Glomerular visceral epithelial cell (primary cell): ENCODE results near the gene ADAMTS12.

Experiments
- DNase-seq: peaks from one replicate; pipeline ENCODE4 v3.0.0-alpha.2; 2016; ENCODE audit errors: extremely low spot score

Gene ADAMTS12

DNA sequence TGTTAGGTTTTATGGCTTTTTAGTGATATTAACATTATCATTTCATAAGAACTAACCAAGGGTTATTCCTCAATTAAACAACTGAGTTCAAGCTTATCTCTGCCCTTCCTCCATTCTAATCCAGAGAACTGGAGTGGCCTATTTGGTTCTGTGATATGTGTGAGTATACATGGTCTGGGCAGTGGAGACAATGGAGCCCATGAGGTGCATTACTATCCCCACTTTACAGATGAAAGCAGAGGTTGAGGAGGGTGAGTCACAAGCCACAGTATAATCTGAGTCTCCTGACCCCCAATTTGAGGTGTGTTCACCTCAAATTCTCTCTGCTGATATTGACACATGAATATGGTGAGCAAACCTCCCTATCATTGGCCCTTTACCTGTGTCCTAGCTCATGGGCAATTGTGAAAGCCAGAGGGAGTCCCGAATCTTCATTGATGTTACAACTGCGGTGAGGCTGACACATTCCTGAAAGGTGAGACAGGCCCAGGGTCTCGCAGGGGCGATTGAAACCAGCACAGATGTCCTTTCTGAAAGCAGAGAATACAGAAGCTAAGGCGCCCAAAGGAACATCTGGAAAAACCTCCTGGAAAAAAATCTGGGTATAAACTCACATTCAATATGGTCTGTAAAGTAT, 233.9 kb downstream of the ADAMTS12 start:
- no peak for DNase-seq

GRCh38 chr5:33657176-33657575, 234.6 kb downstream of the ADAMTS12 start:
- no peak for DNase-seq

DNA sequence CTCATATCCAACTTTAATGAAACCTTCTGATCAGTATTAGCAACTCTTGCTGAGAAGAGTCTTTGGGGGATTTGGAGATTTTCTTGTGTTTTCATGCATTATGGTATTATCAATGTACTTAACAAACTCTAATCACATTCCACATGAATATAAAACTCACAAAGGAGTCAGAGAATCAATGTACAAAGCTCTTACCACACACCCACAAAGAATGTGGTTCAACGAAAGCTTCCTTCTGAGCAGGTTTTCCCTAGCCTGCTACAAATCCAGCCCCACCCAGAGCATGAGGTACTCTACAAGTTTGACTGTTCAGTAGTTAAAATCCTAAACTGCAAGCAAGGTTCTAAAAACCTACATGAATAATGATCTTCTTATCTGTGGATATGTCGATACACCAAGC, 240.9 kb downstream of the ADAMTS12 start:
- DNase-seq, result no peak

- DNase-seq, result peak; percentile 44
These were observed 242.0 kb downstream of the ADAMTS12 start for GRCh38 chr5:33649549-33650482.

- DNase-seq, result no peak
These were observed 249.9 kb downstream of the ADAMTS12 start for GRCh38 chr5:33641744-33642505.

GRCh38 chr5:33639474-33639873, 252.3 kb downstream of the ADAMTS12 start:
- DNase-seq, result no peak

GRCh38 chr5:33637011-33637410, 254.8 kb downstream of the ADAMTS12 start:
- no peak for DNase-seq

GRCh38 chr5:33635582-33635981, 256.2 kb downstream of the ADAMTS12 start:
- no peak for DNase-seq

GRCh38 chr5:33633699-33634098, 258.1 kb downstream of the ADAMTS12 start:
- DNase-seq, result no peak

- peak; percentile 81 for DNase-seq
These were observed 260.0 kb downstream of the ADAMTS12 start for GRCh38 chr5:33631786-33632185.

GRCh38 chr5:33631139-33631538, 260.7 kb downstream of the ADAMTS12 start:
- peak; percentile 10 for DNase-seq

DNA sequence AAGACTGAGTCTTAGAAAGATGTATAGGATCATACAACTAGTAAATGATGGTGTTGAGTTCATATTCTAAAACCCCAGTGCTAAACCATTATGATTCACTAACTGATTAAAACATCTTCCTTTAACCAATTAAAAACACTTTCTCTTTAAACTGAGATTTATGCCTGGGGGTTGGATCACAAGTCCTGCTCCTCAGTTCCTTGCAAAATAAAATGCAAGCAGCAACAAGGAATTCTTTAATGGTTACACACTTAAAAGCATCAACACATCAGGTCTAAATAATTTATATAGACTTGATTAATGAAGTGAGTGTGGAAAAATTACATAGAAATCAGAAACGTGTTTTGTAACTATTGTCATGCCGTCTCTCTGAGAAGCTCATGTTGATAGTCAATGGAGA, 261.8 kb downstream of the ADAMTS12 start:
- no peak for DNase-seq

- DNase-seq, result no peak
These were observed 263.0 kb downstream of the ADAMTS12 start for GRCh38 chr5:33628796-33629195.

DNA sequence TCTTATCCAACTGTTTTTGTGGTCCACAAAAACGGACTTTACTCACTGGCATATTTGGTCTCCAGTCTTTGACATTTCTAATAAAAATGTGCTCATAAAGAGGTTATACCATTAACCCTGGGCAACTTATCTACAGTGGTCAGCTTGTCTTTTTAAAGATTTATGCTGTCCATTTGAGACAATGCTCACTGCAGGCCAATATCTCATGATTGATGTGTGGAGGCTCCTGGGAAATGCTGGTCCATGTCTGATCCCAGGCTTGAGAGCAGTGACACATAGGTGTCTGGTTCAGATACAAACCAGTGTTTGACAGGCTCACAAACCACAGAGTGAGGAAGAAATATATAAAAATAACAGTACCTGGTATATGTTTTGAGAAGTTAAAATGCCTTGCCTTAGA, 270.3 kb downstream of the ADAMTS12 start:
- DNase-seq, result no peak

- no peak for DNase-seq
These were observed 277.8 kb downstream of the ADAMTS12 start for GRCh38 chr5:33614039-33614438.

DNA sequence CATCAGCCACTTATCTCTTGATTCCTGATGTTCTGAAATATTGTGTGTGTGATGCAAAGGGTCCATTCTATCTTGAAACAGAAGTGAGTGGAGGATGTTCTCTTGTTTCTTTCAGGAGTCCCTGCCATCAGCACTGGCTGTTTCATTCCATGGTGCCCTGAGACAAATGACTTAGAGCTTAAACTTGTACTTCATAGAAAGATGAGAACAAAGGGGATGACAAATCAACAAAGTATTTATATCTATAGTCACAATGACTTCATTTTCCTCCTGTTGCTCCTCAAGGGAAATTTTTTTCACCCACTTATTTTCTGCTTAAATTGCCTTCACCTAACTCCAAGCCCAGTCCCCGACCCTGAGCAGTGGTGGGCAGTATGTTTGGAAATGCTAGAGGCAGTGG, 279.4 kb downstream of the ADAMTS12 start:
- DNase-seq, result peak; percentile 48

DNA sequence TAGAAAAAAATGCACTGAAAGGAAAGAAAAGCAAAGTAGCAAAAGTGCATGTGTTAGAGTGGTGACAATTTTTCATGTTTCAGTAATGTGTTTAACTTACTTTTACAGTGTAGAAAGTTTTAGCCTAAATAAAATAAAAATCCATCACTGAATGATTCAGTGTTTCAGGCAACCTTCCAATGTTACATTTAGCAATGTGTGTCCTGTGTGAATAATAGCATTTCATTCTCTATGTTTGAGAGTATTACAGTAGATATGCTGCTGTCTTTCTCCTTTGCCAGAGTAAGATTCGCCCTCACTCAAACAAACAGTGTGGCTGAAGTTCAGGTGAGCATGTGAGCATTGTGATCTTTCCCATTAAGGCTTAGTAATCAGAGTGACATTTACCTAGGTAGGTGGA, 279.9 kb downstream of the ADAMTS12 start:
- DNase-seq, result no peak

DNA sequence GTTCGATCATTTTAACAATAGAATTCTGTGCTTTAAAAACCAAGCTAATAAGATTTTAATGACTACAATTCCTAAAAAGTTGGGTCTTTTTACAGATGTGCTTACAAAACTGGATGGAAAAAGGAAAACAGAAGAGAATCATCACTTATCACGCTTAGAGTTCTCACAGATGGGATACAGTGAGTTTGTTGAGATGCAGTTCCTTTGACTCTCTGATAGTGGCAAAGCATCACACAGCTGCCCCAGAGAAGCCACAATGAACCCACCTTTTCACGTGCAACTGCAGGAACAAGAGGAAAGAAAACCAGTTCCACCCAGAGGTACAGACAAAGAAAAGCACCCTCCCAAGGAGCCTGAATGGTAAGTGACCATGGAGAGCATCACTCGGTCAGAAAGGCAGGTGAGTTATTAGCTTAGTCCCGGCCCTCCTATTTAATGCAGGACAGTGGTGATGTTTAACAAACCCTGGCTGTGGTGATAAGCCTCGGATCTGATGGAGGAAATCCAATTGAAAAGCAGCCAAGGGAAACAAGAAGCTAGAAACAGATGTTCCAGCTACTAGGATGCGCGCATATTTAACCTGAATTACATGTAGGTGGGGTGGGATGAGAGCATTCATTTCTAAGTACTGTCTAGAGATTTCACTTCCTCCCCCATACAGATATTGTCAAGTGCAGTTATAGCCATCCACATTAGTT, 283.3 kb downstream of the ADAMTS12 start:
- DNase-seq, result peak; percentile 25

GRCh38 chr5:33604503-33604902, 287.3 kb downstream of the ADAMTS12 start:
- no peak for DNase-seq

DNA sequence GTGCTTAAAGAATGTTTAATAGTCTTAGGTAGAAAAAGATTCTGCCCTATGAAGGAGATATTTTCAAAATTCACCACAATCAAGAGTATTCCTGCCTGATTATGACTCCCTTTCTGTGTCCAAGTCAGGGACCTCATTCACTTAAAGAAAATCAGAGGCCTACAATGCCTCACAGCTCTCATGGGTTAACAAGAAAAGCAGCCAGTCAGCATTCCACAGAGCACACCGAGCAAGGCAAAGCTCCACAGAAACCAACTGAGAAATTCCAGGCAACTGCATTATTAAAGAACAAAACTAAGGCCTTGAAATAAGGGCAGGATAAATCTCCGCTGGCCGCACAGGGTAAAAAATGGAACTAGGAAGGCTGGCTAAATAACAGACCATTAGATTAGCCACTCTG, 289.9 kb downstream of the ADAMTS12 start:
- DNase-seq, result peak; percentile 56

DNA sequence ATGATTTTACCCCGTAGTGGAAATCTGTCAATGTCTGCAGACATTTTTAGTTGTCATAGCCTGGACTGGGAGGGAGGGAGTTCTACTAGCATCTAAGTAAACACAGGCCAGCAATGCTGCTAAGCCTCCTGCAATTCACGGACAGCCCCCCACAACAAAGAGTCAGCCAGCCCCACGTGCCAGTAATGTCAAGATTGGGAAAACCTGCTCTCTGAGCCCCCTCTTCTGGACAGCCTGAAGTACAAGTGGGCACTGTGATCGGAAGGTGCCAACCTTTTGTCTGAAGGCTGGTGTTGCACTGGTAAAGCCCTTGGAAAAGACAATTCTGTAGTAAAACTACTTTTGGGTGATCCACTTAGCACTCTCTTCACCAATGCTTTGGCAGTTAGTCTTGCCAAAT, 296.5 kb downstream of the ADAMTS12 start:
- DNase-seq, result no peak

DNA sequence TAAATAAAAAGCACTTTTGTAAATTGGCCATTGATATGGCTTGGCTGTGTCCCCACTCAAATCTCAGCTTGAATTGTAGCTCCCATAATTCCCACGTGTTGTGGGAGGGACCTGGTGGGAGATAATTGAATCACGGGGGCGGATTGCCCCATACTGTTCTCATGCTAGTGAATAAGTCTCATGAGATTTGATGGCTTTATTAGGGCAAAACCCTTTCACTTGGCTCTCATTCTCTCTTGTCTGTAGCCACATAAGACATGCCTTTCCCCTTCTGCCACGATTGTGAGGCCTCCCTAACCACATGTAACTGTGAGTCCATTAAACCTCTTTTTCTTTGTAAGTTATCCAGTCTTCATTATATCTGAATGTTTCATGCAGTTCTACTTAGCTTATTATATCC, 297.8 kb downstream of the ADAMTS12 start:
- DNase-seq, result no peak
